ENCODE results near the gene FAM13A. TPM values are rescaled to one million over a fixed set of nuclear protein-coding genes. Genes with fewer than 3 reads are reported as not detected.

FAM13A gene
- total RNA-seq, 4 donors from 2014 or later = 61.8 to 217 (median 152) TPM

- no peak for TF ChIP-seq CTCF (IDR thresholded peaks at IDR 0.05; ENCODE audit: low read depth)
Measured at GRCh38 chr4:88729146-88729760, 327.7 kb downstream of the FAM13A start.

- TF ChIP-seq CTCF (IDR thresholded peaks at IDR 0.05; ENCODE audit: low read depth) = no peak
Measured at GRCh38 chr4:88728146-88728545, 328.8 kb downstream of the FAM13A start.

GRCh38 chr4:88725986-88726385, 331.0 kb downstream of the FAM13A start:
- no peak for TF ChIP-seq CTCF (IDR thresholded peaks at IDR 0.05; ENCODE audit: low read depth)

GRCh38 chr4:88725143-88725542, 331.8 kb downstream of the FAM13A start:
- TF ChIP-seq CTCF (IDR thresholded peaks at IDR 0.05; ENCODE audit: low read depth) = no peak

- TF ChIP-seq CTCF (IDR thresholded peaks at IDR 0.05; ENCODE audit: low read depth) = no peak
Measured at GRCh38 chr4:88724406-88724805, 332.6 kb downstream of the FAM13A start.

GRCh38 chr4:88722828-88723227, 334.2 kb downstream of the FAM13A start:
- TF ChIP-seq CTCF (IDR thresholded peaks at IDR 0.05; ENCODE audit: low read depth) = no peak

- TF ChIP-seq CTCF (IDR thresholded peaks at IDR 0.05; ENCODE audit: low read depth) = no peak
Measured at GRCh38 chr4:88722276-88722780, 334.7 kb downstream of the FAM13A start.

Data from subcutaneous adipose tissue (tissue), 4 donors.